Measurements from ENCODE around the gene SMYD5. TPM values are rescaled to one million over a fixed set of nuclear protein-coding genes. Genes with fewer than 3 reads are reported as not detected.
"Not testable (repeated sequence)": the region's sequence is repeated elsewhere in the genome, so short reads cannot be mapped to it uniquely, and the experiment has no call there.

Gene SMYD5
- total RNA-seq, 4 donors from 2014 or later, result 12.1 to 19.6 (median 15.4) TPM

- no peaks in the 10 kb centered on the region for H3K36me3 ChIP-seq
- peaks cover 7 to 9% (median 9%) of the 10 kb centered on the region in 4 donors for H3K4me1 ChIP-seq
- no peak for DNase-seq (ENCODE audit: extremely low spot score)
- H3K9me3 ChIP-seq, result no peaks in the 10 kb centered on the region
- H3K4me3 ChIP-seq, result no peak overlapping the region
- H3K27me3 ChIP-seq, result peaks cover 0 to 72% (median 22%) of the 10 kb centered on the region in 4 donors
- H3K27ac ChIP-seq (replicated peaks in 1 of 4), result no peak overlapping the region
- intact Hi-C loops (cut with DNase I), result no loop called here
- TF ChIP-seq EP300 (IDR thresholded peaks at IDR 0.05) (no peak), POLR2A (IDR thresholded peaks at IDR 0.05; ENCODE audit: low read depth) (no peak), POLR2AphosphoS5 (IDR thresholded peaks at IDR 0.05) (no peak), CTCF (IDR thresholded peaks at IDR 0.05) (no peak)
Observed at GRCh38 chr2:73197579-73197978, 16.5 kb upstream of the SMYD5 start.

GRCh38 chr2:73200281-73200680 is 13.8 kb upstream of the SMYD5 start:
- H3K4me3 ChIP-seq; H3K9me3 ChIP-seq; H3K36me3 ChIP-seq; intact Hi-C loops (cut with DNase I); H3K27ac ChIP-seq (replicated peaks in 1 of 4); DNase-seq (ENCODE audit: extremely low spot score): not testable (repeated sequence)
- H3K4me1 ChIP-seq, result peaks cover 15 to 18% (median 16%) of the 10 kb centered on the region in 4 donors
- H3K27me3 ChIP-seq, result peaks cover 0 to 96% (median 32%) of the 10 kb centered on the region in 4 donors
- WGBS, result 88% methylated on average over 10 of the region's 10 CpGs

GRCh38 chr2:73202156-73203054 is 11.6 kb upstream of the SMYD5 start, which contains the start of gene NOTO:
Gene NOTO, plus strand, starts transcription at chr2:73202574. Its CDS starts 93 bp downstream, at chr2:73202667.
- 5% methylated on average over 38 of the region's 87 CpGs for WGBS
- Histone ChIP-seq H3K9me3 (no peaks in the 10 kb centered on the region), H3K4me3 (peak within 1 kb of the TSS; percentile 30 to 48 (median 40)), H3K4me1 (peaks cover 15 to 18% (median 16%) of the 10 kb centered on the region in 4 donors), H3K27me3 (peaks cover 0 to 95% (median 32%) of the 10 kb centered on the region in 4 donors), H3K27ac (replicated peaks in 1 of 4) (no peak within 1 kb of the TSS), H3K36me3 (no peaks in the 10 kb centered on the region)
- TF ChIP-seq POLR2AphosphoS5 (IDR thresholded peaks at IDR 0.05) (no peak), EP300 (IDR thresholded peaks at IDR 0.05) (no peak), CTCF (IDR thresholded peaks at IDR 0.05) (no peak), POLR2A (IDR thresholded peaks at IDR 0.05; ENCODE audit: low read depth) (no peak)
- no peak for DNase-seq (ENCODE audit: extremely low spot score)
- intact Hi-C loops (cut with DNase I), result no loop called here

- no peak overlapping the region for H3K27ac ChIP-seq (replicated peaks in 1 of 4)
- H3K27me3 ChIP-seq, result peaks cover 0 to 88% (median 32%) of the 10 kb centered on the region in 4 donors
- H3K9me3 ChIP-seq, result no peaks in the 10 kb centered on the region
- peak overlapping the region; percentile 30 to 48 (median 40) for H3K4me3 ChIP-seq
- H3K4me1 ChIP-seq, result peaks cover 15 to 18% (median 16%) of the 10 kb centered on the region in 4 donors
- intact Hi-C loops (cut with DNase I), result no loop called here
- TF ChIP-seq POLR2AphosphoS5 (IDR thresholded peaks at IDR 0.05) (no peak), EP300 (IDR thresholded peaks at IDR 0.05) (no peak), POLR2A (IDR thresholded peaks at IDR 0.05; ENCODE audit: low read depth) (no peak), CTCF (IDR thresholded peaks at IDR 0.05) (no peak)
- DNase-seq (ENCODE audit: extremely low spot score), result no peak
- H3K36me3 ChIP-seq, result no peaks in the 10 kb centered on the region
- WGBS, result 8% methylated on average over 12 of the region's 44 CpGs
Observed at GRCh38 chr2:73203055-73203681, 10.9 kb upstream of the SMYD5 start.

- Histone ChIP-seq H3K36me3 (no peaks in the 10 kb centered on the region), H3K27ac (replicated peaks in 1 of 4) (no peak overlapping the region), H3K27me3 (peaks cover 0 to 63% (median 21%) of the 10 kb centered on the region in 4 donors), H3K9me3 (no peaks in the 10 kb centered on the region), H3K4me3 (no peak overlapping the region), H3K4me1 (peaks cover 15 to 18% (median 16%) of the 10 kb centered on the region in 4 donors)
- intact Hi-C loops (cut with DNase I), result no loop called here
- no peak for DNase-seq (ENCODE audit: extremely low spot score)
- 81% methylated on average over 6 of the region's 6 CpGs for WGBS
- TF ChIP-seq POLR2A (IDR thresholded peaks at IDR 0.05; ENCODE audit: low read depth) (no peak), POLR2AphosphoS5 (IDR thresholded peaks at IDR 0.05) (no peak), EP300 (IDR thresholded peaks at IDR 0.05) (no peak), CTCF (IDR thresholded peaks at IDR 0.05) (no peak)
Observed at GRCh38 chr2:73205611-73206010, 8.4 kb upstream of the SMYD5 start.
